Measurements from ENCODE around the gene CLEC2D.

DNA sequence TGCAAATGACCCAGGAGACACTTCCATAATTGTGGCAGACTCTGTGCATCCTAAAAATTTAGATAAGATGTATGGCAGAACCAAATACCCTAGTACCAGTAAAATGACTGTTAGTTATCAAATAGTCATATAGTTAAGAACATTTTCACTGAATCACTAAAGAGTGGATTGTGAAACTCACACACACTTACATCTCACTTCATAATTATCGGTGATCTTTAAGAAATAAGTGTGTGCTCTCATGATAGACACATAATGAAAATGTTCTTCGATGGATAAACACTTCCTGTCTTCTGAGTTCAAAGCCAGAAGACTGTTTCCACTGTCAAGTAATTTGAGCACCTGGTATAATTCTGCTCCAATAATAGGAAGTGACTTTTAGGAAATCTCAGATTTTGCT, 42.7 kb upstream of the CLEC2D start:
- TF ChIP-seq, protein P1, sequence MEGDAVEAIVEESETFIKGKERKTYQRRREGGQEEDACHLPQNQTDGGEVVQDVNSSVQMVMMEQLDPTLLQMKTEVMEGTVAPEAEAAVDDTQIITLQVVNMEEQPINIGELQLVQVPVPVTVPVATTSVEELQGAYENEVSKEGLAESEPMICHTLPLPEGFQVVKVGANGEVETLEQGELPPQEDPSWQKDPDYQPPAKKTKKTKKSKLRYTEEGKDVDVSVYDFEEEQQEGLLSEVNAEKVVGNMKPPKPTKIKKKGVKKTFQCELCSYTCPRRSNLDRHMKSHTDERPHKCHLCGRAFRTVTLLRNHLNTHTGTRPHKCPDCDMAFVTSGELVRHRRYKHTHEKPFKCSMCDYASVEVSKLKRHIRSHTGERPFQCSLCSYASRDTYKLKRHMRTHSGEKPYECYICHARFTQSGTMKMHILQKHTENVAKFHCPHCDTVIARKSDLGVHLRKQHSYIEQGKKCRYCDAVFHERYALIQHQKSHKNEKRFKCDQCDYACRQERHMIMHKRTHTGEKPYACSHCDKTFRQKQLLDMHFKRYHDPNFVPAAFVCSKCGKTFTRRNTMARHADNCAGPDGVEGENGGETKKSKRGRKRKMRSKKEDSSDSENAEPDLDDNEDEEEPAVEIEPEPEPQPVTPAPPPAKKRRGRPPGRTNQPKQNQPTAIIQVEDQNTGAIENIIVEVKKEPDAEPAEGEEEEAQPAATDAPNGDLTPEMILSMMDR (conservative IDR thresholded peaks at IDR 0.05; ENCODE audit: low read depth, low read length), result no peak
- TF ChIP-seq EZH2phosphoT487 (IDR thresholded peaks at IDR 0.05; ENCODE audit: borderline replicate concordance, low read length) (no peak), EZH2 (IDR thresholded peaks at IDR 0.05; ENCODE audit: low read length, unreplicated experiment) (no peak)
